Erythroblast (primary cell): ENCODE results near the gene TMEM267.

Experiments
- GATA1 ChIP-seq: IDR thresholded peaks from 2 replicates; pipeline ENCODE4 v1.6.1; 2011; ENCODE audit warnings: low read depth, mild to moderate bottlenecking, control low read depth, low read length, moderate library complexity
- POLR2A ChIP-seq: IDR thresholded peaks from 2 replicates; pipeline ENCODE4 v1.6.1; 2011; ENCODE audit warnings: mild to moderate bottlenecking, low read length

DNA sequence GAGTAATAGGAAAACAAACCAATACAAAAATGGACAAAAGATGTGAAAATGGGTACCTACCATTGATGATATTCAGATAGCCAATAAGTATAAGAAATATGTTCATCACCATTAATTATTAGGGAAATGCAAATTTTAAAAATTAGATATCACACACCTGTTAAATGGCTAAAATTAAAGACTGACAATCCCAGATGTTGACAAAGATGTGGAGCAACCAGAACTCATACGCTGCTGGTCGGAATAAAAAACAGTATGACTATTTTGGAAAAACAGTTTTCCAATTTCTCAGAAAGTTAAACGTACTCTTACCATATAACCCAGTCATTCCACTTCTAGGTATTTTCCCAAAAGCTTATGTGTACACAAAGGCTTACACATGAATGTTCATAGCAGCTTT is 27.1 kb downstream of the TMEM267 start:
- TF ChIP-seq POLR2A = no peak
- no peak for TF ChIP-seq GATA1
